ENCODE measurements around the gene ADAP1. TPM values are rescaled to one million over a fixed set of nuclear protein-coding genes. Genes with fewer than 3 reads are reported as not detected.

Gene ADAP1
- total RNA-seq, 1 donor from 2014 or later: 11.9 TPM

DNA sequence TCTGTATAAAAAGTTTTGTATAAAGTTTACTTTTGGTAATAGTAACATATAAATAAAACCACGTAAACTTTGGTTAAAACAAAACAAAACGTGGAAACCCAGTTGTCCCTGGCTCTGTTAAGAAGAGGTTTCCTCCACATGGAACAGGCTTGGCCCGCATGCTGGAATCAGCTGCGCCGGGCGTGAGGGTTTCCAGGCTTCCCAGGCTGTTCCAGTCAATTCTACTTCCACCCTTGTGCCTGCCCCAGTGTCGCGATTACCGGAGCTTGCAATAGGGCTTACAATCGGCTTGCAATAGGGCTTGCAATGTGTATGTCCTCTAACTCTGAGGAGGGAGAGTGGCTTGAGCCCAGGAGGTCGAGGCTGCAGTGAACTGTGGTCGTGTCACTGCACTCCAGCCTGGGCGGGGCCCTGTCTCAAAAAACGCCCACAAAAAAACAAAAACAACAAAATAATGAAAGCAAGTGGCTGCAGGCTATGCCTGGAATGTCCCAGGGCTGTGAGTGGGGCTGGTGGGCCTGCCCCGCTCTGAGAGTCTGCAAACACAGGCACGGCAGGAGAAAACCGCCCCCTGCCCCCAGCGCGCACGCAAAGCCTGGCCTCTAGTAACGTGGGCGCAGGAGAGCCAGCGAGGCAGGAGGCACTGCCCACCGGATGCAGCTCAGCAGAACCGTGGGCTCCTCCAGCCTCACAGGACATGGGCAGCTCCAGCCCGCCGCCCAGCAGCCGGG lies 44.8 kb upstream of the ADAP1 start:
- Mint-ChIP-seq H3K27me3 (no peaks in the 10 kb centered on the region), H3K9me3 (no peaks in the 10 kb centered on the region), H3K4me1 (peaks cover 26% of the 10 kb centered on the region), H3K27ac (no peak overlapping the region), H3K36me3 (ENCODE audit: low read depth) (peaks cover 30% of the 10 kb centered on the region), H3K4me3 (no peak overlapping the region)
- TF ChIP-seq, protein P1, sequence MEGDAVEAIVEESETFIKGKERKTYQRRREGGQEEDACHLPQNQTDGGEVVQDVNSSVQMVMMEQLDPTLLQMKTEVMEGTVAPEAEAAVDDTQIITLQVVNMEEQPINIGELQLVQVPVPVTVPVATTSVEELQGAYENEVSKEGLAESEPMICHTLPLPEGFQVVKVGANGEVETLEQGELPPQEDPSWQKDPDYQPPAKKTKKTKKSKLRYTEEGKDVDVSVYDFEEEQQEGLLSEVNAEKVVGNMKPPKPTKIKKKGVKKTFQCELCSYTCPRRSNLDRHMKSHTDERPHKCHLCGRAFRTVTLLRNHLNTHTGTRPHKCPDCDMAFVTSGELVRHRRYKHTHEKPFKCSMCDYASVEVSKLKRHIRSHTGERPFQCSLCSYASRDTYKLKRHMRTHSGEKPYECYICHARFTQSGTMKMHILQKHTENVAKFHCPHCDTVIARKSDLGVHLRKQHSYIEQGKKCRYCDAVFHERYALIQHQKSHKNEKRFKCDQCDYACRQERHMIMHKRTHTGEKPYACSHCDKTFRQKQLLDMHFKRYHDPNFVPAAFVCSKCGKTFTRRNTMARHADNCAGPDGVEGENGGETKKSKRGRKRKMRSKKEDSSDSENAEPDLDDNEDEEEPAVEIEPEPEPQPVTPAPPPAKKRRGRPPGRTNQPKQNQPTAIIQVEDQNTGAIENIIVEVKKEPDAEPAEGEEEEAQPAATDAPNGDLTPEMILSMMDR (IDR thresholded peaks at IDR 0.05): no peak
- intact Hi-C loops (cut with micrococcal nuclease): no loop called here
- DNase-seq (no peak), ATAC-seq (ENCODE audit: low read depth) (no peak)
- ChIA-PET POLR2A (interaction anchor here (0.6 to 1.3 kb wide), 4 partner anchors 25 to 87 kb away, joined by 3 to 6 read pairs (median 3); no protein-coding TSS in a partner anchor), CTCF (interaction anchor here (1.0 to 10.0 kb wide), 3 partner anchors 45 to 177 kb away, joined by 3 to 331 read pairs (median 5); partner anchors contain the start of gene GPR146)

DNA sequence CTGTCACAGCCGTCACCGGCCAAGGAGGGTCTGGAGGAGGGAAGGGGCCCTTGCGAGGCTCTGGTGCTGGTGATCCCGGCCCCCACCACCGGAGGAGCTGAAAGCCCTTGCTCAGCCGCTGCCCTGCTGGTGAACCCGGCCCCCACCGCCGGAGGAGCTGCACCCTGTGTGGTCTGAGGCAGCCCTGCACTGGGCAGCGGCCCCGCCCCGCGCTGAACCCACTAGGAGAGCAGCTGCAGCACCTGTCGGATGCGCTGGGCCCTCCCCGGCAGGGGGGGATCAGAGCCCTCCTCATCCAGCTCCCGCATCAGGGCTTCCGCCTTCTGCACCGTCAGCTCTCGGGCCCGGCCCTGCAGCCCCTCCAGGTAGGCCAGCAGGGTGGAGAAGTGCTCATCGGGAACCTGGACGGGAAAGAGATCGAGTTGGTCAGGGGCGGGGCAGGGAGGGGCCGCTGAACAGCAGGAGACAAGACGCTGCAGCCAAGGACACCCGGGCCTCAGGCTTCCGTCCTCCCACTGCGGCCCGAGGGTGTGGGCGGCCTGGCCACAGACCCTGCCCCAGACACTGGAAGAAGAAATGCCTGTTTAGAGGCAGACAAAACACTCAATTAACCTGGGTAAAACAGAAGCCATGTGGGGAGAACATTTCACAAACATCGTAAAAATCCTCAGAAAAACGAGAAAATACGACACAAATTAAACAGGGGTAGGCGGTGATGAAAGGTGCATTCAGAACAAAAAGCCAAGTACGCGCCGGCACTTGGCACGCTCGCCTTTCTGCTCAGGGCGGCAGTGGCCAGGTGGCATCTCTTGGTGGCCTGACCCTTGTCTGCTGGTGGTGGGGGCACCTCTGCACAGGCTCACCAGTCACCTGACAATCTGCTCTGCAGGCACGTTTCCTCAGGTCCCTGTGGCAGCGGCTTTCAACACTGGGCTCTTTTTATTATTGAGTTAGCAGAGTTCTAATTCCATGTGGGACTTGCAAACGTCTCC lies 43.2 kb upstream of the ADAP1 start:
- TF ChIP-seq, protein P1 (IDR thresholded peaks at IDR 0.05): no peak
- H3K27ac Mint-ChIP-seq: no peak overlapping the region
- peaks cover 28% of the 10 kb centered on the region for H3K4me1 Mint-ChIP-seq
- DNase-seq (no peak), ATAC-seq (ENCODE audit: low read depth) (no peak)
- no peak overlapping the region for H3K4me3 Mint-ChIP-seq
- CTCF ChIA-PET: interaction anchor here (1.5 to 10.0 kb wide), 2 partner anchors 66 to 179 kb away, joined by 5 to 331 read pairs; no protein-coding TSS in a partner anchor
- POLR2A ChIA-PET: interaction anchor here (0.6 to 1.3 kb wide), 5 partner anchors 25 to 145 kb away, joined by 3 to 6 read pairs (median 3); partner anchors contain the start of gene GPR146
- intact Hi-C loops (cut with micrococcal nuclease): no loop called here
- H3K27me3 Mint-ChIP-seq: no peaks in the 10 kb centered on the region
- peaks cover 26% of the 10 kb centered on the region for H3K36me3 Mint-ChIP-seq (ENCODE audit: low read depth)
- H3K9me3 Mint-ChIP-seq: no peaks in the 10 kb centered on the region

DNA sequence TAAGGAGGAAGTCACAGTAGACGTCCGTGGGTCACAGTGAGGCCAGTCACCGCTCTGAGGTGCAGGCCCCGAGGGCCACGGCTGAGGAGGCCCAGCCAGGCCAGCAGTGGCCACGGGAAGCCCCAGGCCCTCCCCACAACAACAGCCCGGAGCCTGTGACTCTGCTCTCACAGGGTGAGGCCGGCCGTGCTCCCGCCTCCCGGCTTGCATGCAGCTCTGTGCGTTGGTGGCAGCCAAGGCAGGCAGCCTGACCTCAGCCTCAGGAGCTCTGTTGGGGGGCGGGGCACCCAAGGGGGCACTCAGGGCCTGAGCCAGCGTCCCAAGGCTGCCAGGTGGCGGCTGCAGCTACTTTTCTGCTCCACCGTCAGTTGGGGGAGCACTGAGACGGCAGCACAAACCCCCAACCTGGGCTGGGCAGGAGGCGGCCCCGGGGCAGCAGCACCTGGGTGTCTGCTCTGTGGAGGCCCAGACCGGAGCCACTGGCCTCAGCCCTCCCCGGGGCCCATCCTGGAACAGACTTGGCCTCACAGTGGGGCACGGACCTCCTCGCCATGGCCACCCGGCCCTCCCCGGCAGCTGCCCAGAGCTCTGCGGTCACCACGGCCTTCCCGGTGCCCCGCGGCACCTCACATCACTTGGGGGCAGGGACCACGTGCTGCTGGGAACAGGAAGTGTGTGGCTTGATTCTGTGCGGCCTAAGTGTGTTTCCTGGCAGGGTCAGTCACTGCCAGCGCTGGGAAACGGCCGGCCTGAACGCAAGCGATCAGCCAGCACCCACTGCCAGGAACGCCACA lies 41.8 kb upstream of the ADAP1 start:
- intact Hi-C loops (cut with micrococcal nuclease): no loop called here
- Mint-ChIP-seq H3K36me3 (ENCODE audit: low read depth) (peaks cover 26% of the 10 kb centered on the region), H3K4me1 (peaks cover 27% of the 10 kb centered on the region), H3K9me3 (no peaks in the 10 kb centered on the region), H3K4me3 (no peak overlapping the region), H3K27ac (no peak overlapping the region), H3K27me3 (no peaks in the 10 kb centered on the region)
- DNase-seq (no peak), ATAC-seq (ENCODE audit: low read depth) (no peak)
- POLR2A ChIA-PET: interaction anchor here (0.5 to 5.2 kb wide), 6 partner anchors 22 to 164 kb away, joined by 3 to 76 read pairs (median 4); partner anchors contain the start of genes COX19 and ZFAND2A
- TF ChIP-seq, protein P1 (IDR thresholded peaks at IDR 0.05): no peak
- CTCF ChIA-PET: interaction anchor here (10.0 kb wide), 1 partner anchor 67 kb away, joined by 331 read pairs; no protein-coding TSS in a partner anchor

DNA sequence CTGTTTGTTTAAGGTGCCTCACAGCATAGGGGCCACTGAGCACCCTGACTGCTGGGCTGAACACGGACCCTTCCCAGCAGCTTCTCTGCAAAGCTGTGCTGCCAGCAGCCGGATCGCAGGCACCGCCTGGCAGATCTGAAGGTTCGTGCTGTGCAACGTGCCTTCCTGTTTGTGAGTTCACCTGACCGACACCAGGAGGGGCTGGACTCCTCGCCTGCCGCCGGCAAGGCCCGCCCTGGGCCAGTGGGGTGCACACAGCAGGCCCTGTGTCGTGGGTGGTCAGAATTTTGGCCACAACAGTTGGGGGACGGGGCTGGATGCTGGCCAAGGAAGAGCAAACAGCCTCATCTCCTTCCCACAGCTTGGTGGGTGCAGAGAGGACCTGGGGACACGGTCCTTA lies 41.1 kb upstream of the ADAP1 start:
- intact Hi-C loops (cut with micrococcal nuclease): no loop called here
- H3K9me3 Mint-ChIP-seq: no peaks in the 10 kb centered on the region
- H3K27ac Mint-ChIP-seq: no peak overlapping the region
- TF ChIP-seq, protein P1 (IDR thresholded peaks at IDR 0.05): no peak
- H3K36me3 Mint-ChIP-seq (ENCODE audit: low read depth): peaks cover 24% of the 10 kb centered on the region
- peaks cover 20% of the 10 kb centered on the region for H3K4me1 Mint-ChIP-seq
- H3K4me3 Mint-ChIP-seq: no peak overlapping the region
- ATAC-seq (ENCODE audit: low read depth) (no peak), DNase-seq (no peak)
- POLR2A ChIA-PET: interaction anchor here (0.5 to 5.2 kb wide), 6 partner anchors 21 to 165 kb away, joined by 3 to 76 read pairs (median 4); partner anchors contain the start of genes COX19 and ZFAND2A
- H3K27me3 Mint-ChIP-seq: no peaks in the 10 kb centered on the region
- CTCF ChIA-PET: interaction anchor here (4.0 to 10.0 kb wide), 2 partner anchors 68 to 147 kb away, joined by 59 to 331 read pairs; no protein-coding TSS in a partner anchor
